HCT116 (cell line): ENCODE results near the gene MEIS2.

Source experiments
- POLR2AphosphoS5 ChIP-seq: IDR thresholded peaks from 2 replicates; pipeline ENCODE4 v1.6.1; 2011; ENCODE audit warnings: mild to moderate bottlenecking, low read depth, low read length, moderate library complexity
- TF ChIP-seq, protein P1 (sequence below), 3 experiments: fragments of 200-600 bp in 1 of 3; sonication (generic) in 1 of 3; IDR thresholded peaks in 2 of 3; conservative IDR thresholded peaks in 1 of 3; 2 replicates each; pipeline ENCODE4 v1.5.1; 2012 to 2017; ENCODE audit warnings: low read depth in 2 of 3, low read length in 2 of 3, antibody characterized with exemption in 1 of 3, borderline replicate concordance in 1 of 3, control low read depth in 1 of 3, mild to moderate bottlenecking in 1 of 3, mixed read lengths in 1 of 3, mixed run types in 1 of 3, moderate library complexity in 1 of 3; ENCODE audit not compliant: insufficient read depth in 1 of 3
- TF ChIP-seq, protein P2 (sequence below): IDR thresholded peaks from 2 replicates; pipeline ENCODE4 v1.6.1; 2012

DNA sequence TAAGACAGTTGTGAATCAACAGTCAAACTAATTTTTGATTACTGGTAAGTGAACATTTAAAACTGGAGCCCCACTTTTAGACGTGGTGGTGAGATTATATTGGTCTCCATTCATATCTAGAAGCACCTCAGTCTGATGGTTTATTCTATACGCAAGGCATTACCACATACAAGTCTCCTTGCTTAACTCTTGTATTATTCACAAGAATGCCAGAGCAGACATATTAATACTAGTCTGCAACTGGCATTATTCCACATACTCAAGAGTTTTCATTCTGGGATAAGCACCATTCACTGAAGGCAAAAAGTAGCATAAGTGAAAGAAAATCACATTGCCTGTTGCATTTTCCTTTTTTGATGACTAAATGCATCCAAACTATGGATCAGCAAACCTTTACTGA lies 36.9 kb upstream of the MEIS2 start:
- TF ChIP-seq, protein P1, sequence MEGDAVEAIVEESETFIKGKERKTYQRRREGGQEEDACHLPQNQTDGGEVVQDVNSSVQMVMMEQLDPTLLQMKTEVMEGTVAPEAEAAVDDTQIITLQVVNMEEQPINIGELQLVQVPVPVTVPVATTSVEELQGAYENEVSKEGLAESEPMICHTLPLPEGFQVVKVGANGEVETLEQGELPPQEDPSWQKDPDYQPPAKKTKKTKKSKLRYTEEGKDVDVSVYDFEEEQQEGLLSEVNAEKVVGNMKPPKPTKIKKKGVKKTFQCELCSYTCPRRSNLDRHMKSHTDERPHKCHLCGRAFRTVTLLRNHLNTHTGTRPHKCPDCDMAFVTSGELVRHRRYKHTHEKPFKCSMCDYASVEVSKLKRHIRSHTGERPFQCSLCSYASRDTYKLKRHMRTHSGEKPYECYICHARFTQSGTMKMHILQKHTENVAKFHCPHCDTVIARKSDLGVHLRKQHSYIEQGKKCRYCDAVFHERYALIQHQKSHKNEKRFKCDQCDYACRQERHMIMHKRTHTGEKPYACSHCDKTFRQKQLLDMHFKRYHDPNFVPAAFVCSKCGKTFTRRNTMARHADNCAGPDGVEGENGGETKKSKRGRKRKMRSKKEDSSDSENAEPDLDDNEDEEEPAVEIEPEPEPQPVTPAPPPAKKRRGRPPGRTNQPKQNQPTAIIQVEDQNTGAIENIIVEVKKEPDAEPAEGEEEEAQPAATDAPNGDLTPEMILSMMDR (IDR thresholded peaks at IDR 0.05 in 2 of 3, conservative IDR thresholded peaks at IDR 0.05 in 1 of 3; ENCODE audit: borderline replicate concordance in 1 of 3, insufficient read depth in 1 of 3, low read depth in 2 of 3, low read length in 2 of 3): no peak
- no peak for TF ChIP-seq POLR2AphosphoS5
- TF ChIP-seq, protein P2, sequence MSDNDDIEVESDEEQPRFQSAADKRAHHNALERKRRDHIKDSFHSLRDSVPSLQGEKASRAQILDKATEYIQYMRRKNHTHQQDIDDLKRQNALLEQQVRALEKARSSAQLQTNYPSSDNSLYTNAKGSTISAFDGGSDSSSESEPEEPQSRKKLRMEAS: no peak
